Hindlimb muscle (tissue), 1 donor: Measurements from ENCODE around the gene SGIP1. TPM values are rescaled to one million over a fixed set of nuclear protein-coding genes. Genes with fewer than 3 reads are reported as not detected.
"Not testable (repeated sequence)": the region's sequence is repeated elsewhere in the genome, so short reads cannot be mapped to it uniquely, and the experiment has no call there.

ENCODE experiments used
- DNase-seq: peaks from one replicate; pipeline ENCODE4 v3.0.0-alpha.2; 2013
- polyA plus RNA-seq: library from polyadenylated mRNA; unstranded; fragments of 120-200 nt; gene quantifications from one replicate; pipeline ENCODE4 v1.2.1, GENCODE V29; 2013; ENCODE audit not compliant: insufficient read length

SGIP1 gene
- polyA plus RNA-seq, 1 donor: 2.0 TPM

DNA sequence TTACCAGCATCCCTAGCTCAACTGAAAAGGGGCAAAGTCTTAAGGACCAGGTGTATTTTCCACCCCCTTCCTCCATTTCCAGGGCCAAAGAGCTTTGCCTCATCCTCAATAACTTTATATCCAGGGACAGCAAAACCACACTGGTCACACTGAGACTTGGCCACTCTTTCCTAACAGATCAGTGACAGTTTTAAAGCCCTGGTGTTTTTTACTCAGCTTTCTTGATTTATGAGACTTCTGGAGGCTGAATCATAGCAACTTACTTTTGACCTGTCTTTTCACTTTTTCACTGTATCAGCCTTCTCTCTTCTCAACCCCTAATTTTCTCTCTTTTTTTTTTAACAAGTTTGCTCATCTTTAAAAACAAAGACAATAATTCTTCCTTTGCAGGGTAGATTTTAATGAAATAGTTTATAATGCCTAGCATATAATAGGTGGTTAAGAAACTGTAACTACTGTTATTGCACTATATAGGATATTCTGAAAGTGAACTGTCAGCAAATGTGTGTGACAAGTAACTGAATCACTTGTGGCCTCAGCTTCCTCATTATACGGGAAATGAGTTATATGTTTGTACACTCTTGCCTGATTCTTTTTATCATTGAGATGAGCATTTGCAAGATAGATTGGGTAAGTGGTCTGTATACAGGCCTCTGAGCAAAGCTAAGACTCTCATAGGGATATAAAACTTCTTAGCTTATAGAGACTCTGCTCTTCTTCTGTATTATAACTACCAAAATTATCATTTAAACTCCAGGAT is 198.6 kb downstream of the SGIP1 start:
- DNase-seq: no peak

DNA sequence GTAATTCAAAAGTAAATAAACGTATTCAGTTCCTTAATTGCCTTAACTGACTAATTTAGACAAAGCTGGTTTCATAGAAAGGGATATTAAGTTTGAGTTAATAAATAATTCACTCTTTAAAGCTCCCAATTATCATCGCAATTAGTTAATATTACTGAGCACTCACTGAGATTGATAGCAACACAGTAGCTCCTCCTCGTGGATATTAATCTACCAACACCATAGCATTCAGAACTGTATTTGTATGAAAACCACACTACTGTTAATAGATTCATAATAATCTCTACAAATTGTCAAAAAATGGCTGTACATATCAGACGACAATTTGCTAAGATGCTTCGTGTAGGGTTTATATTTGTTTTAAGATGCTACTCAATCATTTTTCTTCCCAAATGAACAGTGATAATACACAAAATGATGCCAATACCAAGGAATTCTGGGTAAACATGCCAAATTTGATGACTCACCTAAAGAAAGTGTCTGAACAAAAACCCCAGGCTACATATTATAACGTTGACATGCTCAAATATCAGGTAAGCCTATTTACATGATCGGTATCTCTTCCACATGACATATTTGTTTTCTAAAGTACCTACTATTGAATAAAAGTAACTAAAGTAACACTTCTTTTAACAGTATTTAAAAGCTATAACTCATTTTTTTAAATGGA is 199.5 kb downstream of the SGIP1 start:
- DNase-seq: no peak

DNA sequence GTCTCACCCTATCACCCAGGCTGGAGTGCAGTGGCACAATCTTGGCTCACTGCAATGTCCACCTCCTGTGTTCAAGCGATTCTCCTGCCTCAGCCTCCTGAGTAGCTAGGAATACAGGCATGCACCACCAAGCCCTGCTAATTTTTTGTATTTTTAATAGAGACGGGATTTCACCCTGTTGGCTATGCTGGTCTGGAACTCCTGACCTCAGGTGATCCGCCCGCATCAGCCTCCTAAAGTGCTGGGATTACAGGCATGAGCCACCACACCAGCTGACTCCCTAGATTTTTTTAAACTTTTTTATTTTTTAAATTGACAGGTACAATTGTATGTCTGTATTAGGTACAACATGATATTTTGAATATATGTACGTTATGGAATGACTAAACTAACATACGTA is 200.6 kb downstream of the SGIP1 start:
- DNase-seq: not testable (repeated sequence)

DNA sequence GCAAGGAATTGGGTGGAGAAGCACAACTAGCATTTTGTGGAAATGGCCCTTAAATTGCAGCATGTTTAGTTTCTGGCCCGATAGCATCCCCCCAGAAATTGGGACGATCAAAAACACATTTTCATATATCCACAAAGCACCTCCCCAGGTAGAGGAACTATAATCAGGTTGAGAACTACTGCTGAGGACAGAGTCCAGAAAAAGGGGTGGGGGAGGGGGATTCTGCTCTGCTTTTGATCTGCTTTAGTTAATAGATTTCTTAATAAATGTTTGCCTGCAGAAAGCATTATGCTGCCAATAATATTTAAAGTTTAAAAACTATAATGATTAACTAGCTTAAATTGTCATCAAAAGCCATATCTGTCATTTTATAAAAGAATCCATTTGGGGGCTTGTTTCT is 203.9 kb downstream of the SGIP1 start:
- DNase-seq: no peak

DNA sequence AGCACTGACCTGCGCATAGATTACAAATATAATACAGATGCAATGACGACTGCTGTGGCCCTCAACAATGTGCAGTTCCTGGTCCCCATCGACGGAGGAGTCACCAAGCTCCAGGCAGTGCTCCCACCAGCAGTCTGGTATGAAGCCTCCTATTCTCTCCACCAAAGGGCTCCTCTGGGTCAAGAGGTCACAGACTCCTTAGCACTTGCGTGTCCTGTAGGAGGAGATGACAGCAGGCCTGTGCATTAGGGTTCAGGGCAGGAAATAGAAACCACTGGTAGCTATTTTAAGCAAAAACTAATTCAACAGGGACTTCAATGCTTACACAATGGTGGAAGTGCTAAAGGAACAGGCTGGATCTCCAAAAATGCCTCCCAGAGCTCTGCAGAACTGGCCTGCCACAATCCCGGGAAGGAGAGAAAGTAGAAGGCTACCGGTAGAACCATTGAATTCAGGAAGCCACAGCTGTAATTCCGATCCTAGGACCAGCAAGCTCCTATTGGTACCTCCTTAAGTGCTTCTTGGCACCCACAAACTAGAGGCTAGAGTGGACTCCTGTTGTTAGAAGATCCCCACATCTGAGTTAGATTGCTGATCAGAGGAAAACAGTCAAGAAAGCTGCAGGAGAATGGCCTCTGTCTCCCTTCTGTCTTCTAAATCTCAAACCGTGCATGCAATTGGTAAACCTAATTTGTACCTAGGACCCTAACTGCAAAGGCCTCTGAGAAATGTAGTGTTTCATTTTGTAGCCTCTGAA is 205.6 kb downstream of the SGIP1 start:
- no peak for DNase-seq

DNA sequence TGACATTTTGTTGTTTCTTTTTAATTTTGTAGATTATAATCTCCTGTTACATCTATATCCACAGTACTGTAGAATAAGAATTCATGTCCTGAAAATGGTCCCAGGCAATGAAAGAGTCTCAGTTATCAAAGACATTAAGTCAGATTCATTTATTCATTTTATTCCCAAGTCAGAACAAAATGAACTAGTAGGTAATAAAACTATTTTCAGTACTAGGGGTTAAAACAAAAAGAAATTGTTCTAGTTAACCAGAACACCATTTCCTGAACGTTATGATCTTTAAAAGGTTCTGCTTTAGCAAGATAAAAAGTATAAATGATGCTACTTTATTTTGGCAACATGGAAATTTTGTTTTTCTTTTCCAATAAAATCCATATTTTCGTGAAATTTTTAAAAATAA is 211.5 kb downstream of the SGIP1 start:
- no peak for DNase-seq

DNA sequence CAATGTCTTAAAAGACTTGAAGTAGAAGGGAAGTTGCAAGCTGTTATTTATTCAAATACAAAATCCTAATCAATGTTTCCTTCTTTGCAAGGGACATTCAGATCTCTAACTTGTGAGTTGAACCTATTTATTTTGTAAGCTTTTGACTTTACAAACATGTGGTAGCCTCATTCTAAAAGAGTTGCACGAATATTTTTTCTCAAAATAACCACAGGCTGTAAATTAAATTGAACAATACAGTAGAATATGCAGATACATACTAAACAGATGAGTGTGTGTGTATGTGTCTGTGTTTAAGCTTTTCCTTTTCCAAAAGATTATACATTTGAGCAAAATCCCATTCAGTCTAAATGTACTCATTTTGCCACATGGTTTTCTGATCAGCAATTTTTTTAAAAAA is 213.5 kb downstream of the SGIP1 start:
- no peak for DNase-seq

DNA sequence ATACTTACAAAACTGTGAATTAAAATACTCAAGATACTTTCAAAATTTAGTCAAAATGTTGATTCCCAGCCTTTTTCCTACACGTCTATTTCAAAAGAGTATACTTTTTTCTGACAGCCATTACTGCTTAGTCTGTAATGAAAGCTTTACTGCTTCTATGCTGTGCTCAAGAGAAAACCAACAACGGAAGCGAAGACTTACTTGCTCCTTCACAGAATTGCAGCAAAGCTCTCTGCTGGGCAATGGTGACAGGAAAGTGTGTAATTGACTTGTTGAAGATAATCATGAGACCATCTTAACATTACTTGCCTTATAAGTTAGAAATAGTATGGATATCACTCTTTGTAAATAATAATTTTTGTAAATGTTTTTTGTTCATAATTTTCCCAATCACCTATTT is 216.6 kb downstream of the SGIP1 start:
- no peak for DNase-seq

DNA sequence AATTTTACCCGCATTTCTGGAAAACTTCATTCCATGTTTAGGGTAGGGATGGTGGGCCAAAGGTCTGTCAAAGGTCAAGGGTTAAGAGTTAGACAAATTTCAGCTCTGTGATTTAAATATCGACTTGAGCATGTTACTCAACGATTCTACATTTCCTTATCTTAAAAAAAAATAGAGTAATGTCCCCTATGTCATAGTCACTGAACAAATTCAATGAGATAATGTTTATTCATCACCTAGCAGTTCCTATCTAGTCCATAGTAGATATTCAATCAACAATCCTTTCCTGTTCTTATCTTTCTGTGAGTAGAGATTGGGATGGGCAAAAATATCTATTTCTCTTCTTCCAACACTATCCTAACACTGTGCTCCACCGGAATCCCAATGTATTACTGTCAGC is 217.2 kb downstream of the SGIP1 start:
- DNase-seq: no peak

DNA sequence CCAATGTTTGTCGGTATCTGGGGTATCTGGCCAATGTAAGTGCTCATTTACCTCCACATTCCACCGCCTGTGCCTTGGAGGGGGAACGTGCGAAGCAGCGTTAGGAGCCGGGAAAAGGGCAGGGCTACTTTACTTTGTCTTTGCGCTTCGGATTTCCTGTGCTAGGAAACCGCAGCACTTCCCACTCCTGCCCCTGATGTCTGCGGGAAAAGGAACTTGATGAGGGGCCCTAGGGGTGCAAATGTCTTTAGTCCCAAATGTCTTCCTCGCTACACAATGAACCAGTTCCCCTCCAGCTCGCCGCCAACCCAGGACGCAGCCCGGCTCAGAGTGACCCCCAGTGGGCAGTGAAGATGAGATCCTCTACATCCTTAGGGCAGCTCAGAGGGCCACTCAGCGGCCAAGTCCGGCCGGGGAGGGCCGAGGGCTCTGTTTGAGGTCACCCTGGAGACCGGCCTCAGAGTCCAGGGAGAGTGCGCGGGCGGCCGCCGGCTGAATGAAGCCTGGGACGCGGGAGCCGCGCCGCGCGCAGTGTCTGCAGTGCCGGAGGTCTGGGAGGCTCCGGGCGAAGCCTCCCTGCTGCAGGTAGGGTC is 218.1 kb downstream of the SGIP1 start, which contains the start of gene DYNLT5:
Gene DYNLT5, plus strand, starts transcription at position 460 of the 593 bp plus-strand sequence. CDS start 2,200 bp downstream, outside the sequence.
- DNase-seq: peak; percentile 33

DNA sequence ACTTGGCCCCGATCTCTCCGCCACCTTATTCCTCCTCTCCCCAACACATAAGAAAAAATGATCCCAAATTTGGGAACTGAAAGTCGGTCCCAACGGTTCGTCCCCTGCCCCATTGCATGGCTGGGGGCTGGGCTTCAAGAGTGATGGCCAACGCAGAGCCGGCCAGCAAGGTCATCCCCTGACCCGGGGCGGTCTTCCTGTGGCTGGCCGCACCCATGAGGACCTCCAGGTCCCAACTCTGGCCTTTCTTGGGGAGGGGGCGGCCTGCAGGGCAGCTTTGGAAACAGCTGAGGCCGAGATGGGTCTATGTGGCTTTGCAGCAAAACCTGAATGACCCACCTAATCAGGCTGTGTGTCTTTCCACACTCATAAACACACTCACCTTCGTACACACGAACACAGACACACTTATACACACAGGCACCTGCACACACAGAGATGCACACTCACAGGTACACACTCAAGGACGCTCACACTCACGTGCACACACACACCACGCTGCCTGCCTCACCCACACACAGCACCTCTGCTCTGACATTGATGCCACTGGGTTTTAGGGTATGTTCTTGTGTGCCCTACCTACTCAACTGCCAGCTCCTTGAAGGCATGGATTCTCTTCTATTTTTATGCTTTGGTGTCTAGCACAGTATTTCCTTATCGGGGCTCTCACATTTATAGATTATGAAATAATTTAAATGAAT is 218.9 kb downstream of the SGIP1 start:
- no peak for DNase-seq

DNA sequence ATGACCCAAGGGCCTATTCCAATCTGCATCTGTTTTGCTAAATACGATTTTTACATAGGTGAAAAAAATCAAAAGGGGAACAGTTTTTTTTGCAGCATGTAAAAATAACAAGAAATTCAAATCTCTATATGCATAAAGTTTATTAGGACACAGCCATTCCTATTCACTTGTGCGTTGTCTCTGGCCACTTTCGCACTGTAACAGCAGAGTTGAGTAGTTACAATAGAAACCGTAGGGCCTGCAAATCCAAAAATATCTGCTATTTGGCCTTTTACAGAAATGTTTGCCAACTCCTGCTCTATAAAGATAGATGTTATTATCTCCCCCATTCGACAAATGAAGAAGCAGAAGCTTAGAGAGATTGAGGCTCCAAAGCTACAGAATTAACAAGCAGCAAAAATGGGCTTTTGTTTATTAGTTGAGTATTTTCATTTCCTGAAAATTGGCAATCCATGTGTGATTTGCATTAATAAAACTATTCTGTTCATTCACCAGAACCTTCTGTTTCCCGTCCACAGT is 223.8 kb downstream of the SGIP1 start:
- no peak for DNase-seq

DNA sequence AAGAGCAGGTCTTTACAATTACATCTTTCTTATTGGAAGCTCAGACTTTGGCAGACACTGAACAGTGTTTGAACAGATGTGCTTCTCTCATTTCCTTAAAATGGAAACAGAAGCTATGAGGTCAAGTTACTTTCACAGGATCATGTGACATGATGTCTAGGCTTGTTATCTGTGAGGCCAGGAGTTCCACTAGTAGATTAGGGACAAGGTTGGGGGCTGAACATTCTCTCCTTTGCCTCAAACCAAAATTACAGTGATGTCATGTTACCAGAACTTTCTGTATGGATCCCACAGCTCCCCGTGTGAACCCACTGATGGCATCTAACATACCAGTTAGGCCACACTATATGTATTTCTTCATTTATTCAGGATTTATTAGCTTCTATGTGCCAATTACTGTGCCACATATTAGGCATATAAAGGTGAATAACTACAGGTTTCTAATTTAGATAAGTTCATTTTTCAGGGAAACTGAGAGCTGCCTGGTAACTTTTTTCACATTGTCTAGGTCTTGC is 224.3 kb downstream of the SGIP1 start:
- peak; percentile 18 for DNase-seq

DNA sequence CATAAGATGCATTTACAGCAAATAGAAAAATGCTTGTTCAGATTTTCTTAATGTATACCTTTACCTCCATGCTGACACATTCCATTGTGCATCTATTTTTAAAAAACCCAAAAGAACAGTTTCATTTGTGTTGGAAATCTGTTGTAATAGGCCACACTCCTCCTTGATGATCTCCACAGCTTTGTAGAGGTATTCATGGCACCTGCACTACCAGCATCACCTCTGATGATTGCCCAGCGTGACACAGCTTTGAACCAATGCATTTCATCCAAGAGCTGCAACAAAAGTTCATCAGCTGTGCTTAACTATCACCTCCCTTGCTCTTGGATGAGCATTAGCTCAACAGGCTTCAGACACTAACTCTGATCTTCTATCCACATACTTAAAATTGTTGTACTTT is 226.6 kb downstream of the SGIP1 start:
- DNase-seq: no peak

DNA sequence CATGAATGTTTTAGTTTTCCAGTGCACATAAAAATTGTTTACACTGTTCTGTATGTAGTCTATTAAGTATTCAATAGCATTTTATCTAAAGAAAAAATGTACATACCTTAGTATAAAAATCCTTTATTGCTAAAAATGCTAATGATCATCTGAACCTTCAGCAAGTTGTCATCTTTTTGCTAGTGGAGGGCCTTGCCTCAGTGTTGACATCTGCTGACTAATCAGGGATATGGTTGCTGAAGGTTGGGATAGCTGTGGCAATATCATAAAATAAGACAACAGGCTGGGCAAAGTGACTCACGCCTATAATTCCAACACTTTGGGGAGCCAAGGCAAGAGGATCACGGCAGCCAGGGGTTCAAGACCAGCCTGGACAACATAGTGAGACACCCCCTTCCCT is 227.3 kb downstream of the SGIP1 start:
- DNase-seq: no peak

DNA sequence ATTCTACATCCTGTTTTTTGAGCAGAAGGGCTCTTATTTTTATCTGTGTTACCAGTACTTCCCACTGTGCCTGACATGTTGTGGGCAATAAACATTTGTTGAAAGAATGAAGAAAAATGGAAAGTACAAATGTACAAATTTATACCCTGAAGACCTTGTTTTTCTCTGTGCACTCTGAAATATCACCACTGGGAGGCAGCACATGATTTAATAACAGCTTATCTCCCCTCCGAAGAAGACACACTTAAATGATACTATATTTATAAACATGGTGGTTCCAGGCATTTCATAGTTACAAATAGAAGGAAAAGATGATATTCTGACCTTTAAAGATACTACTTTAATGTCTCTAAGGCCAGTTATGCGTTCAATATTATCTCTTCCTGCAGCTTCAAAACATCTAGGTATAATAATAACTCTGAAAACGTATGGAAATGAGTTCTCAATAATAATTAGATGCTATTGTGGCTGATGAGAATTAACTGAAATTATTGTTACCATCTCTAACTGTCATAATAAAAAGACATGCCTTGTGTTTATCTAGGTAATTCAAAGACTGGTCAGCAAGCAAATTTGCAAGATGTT is 231.1 kb downstream of the SGIP1 start:
- DNase-seq: peak; percentile 36

DNA sequence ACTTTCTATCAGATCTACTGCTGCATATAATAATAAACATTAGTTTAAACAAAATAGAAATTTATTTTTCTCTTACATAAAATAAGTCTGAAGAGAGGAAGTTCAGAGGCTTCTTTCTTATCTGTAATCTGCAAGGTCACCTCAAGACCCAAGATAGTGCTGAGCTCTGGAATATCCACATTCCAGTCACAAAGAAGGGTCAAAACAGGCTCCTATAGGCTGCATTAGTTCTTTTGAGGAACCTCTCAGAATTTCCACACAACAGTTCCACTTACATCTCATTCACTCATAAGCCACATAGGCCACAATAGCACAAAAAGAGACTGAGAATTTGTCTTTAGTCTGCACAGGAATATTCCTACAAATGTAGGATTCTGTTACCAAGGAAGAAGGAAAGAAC is 233.7 kb downstream of the SGIP1 start:
- no peak for DNase-seq

DNA sequence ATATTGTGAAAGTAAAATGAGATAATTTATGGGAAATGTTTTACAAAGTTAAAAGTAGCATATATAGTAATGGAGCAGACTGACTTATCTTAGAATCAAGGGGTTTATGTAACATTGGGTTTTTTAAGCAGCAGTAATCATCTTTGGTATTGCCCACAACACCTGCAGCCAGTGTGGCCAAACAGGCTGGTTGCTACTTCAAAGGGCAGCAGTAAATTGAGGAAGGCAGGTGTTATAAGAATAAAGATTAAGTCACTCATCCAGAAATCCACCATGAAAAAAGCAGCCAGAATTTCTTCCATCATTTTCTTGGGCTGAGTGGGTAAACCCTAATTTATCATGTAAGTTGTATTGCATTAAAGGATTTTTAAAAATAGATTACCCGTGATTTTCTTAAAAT is 235.0 kb downstream of the SGIP1 start:
- DNase-seq: no peak

DNA sequence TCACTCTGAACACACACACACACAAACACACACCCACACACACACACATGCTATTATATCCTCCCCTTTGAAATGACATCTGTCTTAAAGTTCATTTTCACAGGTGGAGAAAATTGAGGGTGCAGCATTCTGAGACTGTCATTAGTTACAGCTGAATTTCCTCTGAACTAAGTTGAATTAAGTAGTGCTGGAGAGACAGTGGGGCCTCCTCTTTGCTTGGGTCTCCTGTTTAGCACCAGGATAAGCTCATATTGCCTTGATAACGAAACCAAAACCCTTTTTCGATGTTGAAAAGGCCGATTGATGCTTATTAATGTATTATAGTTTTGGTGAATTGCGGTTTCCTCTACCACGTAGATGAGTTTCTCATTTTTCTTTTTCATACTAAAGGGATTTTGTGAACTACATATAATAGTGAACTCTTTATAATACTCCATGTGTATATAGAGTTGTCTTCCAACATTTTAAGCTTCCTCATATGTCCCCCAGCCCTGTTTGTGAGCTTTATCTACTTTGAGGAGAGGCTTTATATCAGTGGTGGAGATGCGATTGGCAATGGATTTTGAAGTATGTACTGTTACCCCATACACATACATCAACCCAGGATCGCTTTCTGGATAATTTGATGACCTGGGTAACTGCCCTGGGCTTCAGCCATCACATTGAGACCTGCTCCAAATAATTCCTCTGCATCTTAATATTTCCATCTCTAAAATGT is 235.7 kb downstream of the SGIP1 start:
- DNase-seq: no peak

DNA sequence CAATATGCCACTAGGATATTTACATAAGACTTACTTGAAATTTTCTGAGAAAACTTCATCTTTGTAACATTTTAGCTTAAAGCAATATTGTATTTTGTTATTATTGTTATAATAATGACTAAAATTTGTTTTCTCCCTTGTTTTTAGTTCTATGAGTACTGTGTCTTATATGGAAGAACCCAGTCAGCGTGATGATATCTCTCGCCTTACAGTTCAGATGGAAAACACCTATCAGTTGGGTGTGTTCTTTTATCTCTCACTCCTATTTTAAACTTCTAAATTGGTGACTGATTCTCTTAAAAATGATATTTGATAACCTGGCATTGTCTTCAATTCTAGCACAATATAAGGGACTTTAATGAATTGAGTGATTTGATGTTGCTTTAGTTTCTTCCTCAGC is 236.3 kb downstream of the SGIP1 start:
- DNase-seq: no peak

DNA sequence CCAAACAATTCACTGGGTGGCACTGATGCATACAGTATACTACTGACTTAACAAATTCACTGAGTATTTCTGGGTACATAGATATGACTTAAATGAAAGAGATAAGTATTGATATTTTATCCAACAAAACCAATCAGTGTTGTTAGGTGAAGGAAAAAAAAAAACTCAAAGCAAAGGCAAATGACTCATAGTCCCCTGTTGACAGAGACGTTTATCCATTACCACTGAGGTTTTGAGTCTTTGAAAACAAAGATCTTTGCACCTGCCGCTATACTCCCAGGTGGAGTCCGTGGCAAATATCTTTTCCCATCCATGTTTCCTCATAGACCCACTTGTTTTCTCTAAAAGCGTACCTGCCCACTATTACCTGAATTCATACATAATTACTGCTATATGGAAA is 236.7 kb downstream of the SGIP1 start:
- DNase-seq: no peak
